GM06990 (cell line): ENCODE results near the gene OR10G7.

ENCODE experiments used
- DNase-seq: peaks from one replicate; pipeline ENCODE4 v3.0.0-alpha.2; 2011; ENCODE audit not compliant: insufficient read length; ENCODE audit errors: extremely low read depth
- H3K27me3 ChIP-seq: replicated peaks from 2 replicates; pipeline ENCODE4 v1.6.0; 2011; ENCODE audit warnings: low read length; ENCODE audit not compliant: control insufficient read depth, insufficient read depth
- H3K36me3 ChIP-seq: 2 replicates; pipeline ENCODE4 v1.5.1; 2011; ENCODE audit warnings: low read length; ENCODE audit not compliant: control insufficient read depth, insufficient read depth
- H3K4me3 ChIP-seq: replicated peaks from 2 replicates; pipeline ENCODE4 v1.5.1; 2011; ENCODE audit warnings: low read depth, mild to moderate bottlenecking, control low read depth, low read length
- TF ChIP-seq, protein P1 (sequence below): IDR thresholded peaks from 2 replicates; pipeline ENCODE4 v1.5.1; 2011; ENCODE audit warnings: low read length, control low read depth, mild to moderate bottlenecking, inconsistent platforms; ENCODE audit not compliant: insufficient read depth, poor library complexity, severe bottlenecking

OR10G7 gene

DNA sequence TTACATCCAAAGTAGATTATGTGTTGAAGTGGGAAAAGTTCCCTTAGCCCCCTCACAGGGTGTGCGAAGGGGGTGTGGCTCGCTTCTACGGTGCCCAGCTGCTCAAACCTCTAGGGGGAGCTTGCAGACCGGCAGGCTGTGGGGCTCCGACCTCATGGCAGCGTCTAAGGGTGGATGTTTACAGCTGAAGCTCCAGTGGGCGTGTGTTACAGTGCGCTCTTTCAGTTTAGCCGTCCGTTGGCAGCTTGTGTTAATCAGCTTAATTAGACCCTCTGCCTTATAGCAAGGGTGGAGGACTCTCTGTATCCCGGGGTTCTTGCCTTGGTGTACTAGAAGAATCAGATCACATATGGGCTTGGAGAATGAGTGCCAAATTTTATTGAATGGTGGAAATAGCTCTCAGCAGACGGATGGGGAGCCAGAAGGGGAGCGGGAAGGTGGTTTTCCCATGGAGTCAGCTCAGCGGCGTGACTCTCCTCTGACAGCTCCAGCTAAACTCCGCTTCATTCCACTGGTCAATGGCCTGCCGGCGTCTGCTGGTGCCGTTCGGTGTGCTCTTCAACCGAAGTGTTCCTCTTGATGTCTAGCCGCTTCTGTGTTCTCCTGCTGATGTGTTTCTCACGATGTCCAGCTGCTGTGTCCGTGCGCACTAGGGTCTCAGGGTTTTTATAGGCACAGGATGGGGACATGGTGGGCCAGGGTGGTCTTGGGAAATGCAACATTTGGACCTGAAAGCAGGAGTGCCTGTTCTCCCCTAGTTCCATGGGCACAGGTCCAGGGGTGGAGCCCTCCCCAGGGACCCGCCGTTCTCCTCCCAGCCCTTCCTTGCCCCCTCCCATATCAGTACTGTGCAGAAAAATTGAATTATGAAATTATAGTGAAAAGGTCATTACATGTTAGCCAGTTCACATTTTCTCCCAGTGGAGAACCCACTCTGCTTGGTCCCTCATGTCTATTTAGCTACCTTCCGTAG lies 28.6 kb upstream of the OR10G7 start:
- peak; percentile 33 for DNase-seq
- Histone ChIP-seq H3K4me3 (no peak overlapping the region), H3K36me3 (no peaks in the 10 kb centered on the region), H3K27me3 (no peaks in the 10 kb centered on the region)
- TF ChIP-seq, protein P1, sequence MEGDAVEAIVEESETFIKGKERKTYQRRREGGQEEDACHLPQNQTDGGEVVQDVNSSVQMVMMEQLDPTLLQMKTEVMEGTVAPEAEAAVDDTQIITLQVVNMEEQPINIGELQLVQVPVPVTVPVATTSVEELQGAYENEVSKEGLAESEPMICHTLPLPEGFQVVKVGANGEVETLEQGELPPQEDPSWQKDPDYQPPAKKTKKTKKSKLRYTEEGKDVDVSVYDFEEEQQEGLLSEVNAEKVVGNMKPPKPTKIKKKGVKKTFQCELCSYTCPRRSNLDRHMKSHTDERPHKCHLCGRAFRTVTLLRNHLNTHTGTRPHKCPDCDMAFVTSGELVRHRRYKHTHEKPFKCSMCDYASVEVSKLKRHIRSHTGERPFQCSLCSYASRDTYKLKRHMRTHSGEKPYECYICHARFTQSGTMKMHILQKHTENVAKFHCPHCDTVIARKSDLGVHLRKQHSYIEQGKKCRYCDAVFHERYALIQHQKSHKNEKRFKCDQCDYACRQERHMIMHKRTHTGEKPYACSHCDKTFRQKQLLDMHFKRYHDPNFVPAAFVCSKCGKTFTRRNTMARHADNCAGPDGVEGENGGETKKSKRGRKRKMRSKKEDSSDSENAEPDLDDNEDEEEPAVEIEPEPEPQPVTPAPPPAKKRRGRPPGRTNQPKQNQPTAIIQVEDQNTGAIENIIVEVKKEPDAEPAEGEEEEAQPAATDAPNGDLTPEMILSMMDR = peak; percentile 74

DNA sequence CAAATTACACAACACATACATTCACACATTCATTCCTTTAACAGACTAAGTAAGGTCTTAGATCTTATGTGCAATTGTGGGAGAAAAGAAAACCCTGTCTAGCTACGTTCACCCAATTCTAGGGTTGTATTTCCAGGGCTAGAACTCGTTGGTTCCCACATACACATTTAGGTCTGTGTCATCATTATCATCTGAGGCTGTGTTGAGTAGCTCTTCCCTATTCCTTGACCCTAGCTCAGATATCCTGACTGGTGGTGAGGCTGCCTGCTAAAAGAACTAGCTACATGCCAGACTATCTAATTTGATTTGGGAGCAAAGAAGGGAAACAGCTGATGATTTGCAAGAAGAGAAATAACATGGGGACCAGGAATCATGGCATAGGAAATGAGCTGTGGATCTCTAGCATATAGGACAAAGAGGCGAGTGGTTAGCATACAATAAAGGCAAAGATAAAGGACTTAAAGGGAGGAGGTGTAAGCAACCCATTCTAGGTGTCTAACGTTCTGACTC lies 27.5 kb upstream of the OR10G7 start:
- TF ChIP-seq, protein P1 = no peak

DNA sequence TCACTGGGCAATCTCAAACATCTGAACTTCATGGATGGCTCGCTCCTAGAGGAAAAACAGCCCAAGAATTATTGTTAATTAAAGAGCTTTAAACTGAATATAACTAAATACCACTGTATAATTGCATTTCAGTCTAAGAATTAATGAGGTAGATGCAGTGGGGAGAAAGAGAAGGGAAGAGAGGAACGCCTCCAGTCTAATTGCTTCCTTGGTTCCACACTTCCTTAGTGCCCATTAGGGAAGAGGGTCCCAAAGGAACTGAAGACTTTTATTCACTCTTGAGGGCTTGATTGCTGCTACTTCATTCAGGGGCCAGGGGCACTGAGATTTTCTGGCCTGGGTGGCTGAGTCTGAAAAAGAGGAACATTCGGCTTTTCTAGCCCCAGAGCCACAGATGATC lies 11.8 kb upstream of the OR10G7 start:
- no peak overlapping the region for H3K4me3 ChIP-seq
- no peaks in the 10 kb centered on the region for H3K36me3 ChIP-seq
- DNase-seq = no peak
- no peaks in the 10 kb centered on the region for H3K27me3 ChIP-seq
- TF ChIP-seq, protein P1 = no peak

More for the DNA sequence above, 27.5 kb upstream of the OR10G7 start:
- no peak for DNase-seq
- Histone ChIP-seq H3K27me3 (no peaks in the 10 kb centered on the region), H3K4me3 (no peak overlapping the region), H3K36me3 (no peaks in the 10 kb centered on the region)

DNA sequence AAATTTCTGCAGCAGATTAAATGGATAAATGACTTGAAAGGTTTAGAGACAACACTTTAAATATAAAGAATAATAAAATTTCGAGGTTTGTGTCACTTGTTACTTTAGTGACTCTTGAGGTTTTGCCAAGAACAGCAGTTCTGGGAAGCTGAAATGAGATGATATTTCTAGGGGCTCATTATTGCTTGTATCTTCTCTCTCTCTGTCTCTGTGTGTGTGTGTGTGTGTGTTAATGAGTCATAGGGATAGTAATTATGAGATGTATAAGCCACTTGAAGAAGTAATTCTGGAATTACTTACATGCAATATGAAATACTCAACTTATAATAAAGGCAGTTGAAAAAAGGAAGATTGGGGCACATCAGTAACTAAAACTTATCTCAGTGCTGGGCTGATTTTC lies 9.6 kb upstream of the OR10G7 start:
- Histone ChIP-seq H3K36me3 (no peaks in the 10 kb centered on the region), H3K27me3 (no peaks in the 10 kb centered on the region; the same call in 1 of the 2 replicates), H3K4me3 (no peak overlapping the region)
- DNase-seq = no peak
- TF ChIP-seq, protein P1 = no peak

DNA sequence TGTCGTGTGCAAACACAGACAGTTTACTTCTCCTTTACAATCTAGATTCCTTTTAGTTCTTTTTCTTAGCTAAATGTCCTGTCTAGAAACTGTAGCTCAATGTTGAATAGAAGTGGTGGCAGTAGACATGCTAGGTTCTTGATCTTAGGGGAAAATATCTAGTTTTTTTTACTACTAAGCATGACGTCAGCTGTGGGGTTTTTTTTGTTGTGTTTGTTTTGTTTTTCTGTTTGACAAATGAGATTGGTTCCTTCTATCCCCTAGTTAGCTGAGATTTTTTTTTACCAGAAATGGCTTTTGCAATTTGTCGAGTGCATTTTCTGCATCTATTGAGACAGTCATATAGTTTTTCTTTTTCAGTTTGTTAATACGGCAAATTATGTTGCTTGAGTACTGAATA lies 2.3 kb upstream of the OR10G7 start:
- TF ChIP-seq, protein P1 = no peak
- Histone ChIP-seq H3K36me3 (no peaks in the 10 kb centered on the region), H3K27me3 (no peaks in the 10 kb centered on the region; the same call in 1 of the 2 replicates), H3K4me3 (no peak overlapping the region)
- DNase-seq = no peak
